ENCODE measurements around the gene TJP1. TPM values are rescaled to one million over a fixed set of nuclear protein-coding genes. Genes with fewer than 3 reads are reported as not detected.
A peak's percentile ranks its signal among the peaks of the same experiment; 100 is the strongest.

Gene TJP1
- total and polyA plus RNA-seq, 9 of the 15 experiments (the other 6 are each of a cell fraction or from before 2014, with no cell fraction given): 9.1 to 39.3 (median 28.0) TPM

- no TSS peak for BruUV-seq (replicated peaks)
- ATAC-seq: peak; percentile 87
- in situ Hi-C loops (cut with MboI) (loop anchor here (10.0 kb wide), 1 partner anchor 229 kb away; no protein-coding TSS in a partner anchor), intact Hi-C loops (cut with micrococcal nuclease) (loop anchor here (1.0 kb wide), 1 partner anchor 231 kb away; no protein-coding TSS in a partner anchor)
- POLR2A ChIA-PET: no interaction called here
- peaks cover 12% of the 10 kb centered on the region; the same call in 1 of the 3 replicates for H3K36me3 ChIP-seq (ENCODE audit: control insufficient read depth, insufficient read depth, low read length)
- 42% methylated on average over 7 of the region's 7 CpGs for WGBS (ENCODE audit: insufficient coverage, low coverage, missing lambda C conversion rate)
- DNase-seq (ENCODE audit: extremely low read depth in 1 of 4, low spot score in 3 of 4): peak in 2 of 4 experiments; percentile 42 to 50
- H3K9me3 ChIP-seq (replicated peaks; ENCODE audit: control insufficient read depth, insufficient read depth, low read depth, low read length): no peaks in the 10 kb centered on the region
- H3K9ac ChIP-seq (ENCODE audit: insufficient read depth in 1 of 2, low read depth in 2 of 2, low read length in 2 of 2): no peak overlapping the region
- H3K4me3 ChIP-seq: no peak overlapping the region
- H3K27ac ChIP-seq (ENCODE audit: extremely low read depth, low read depth, low read length): no peak overlapping the region
- H4K20me1 ChIP-seq (replicated peaks; ENCODE audit: control insufficient read depth, insufficient read depth, low read length): no peaks in the 10 kb centered on the region
- no peak overlapping the region for H2AFZ ChIP-seq (ENCODE audit: low read depth, low read length)
- H3K9me1 ChIP-seq (ENCODE audit: control insufficient read depth, insufficient read depth, low read length): peaks cover 4% of the 10 kb centered on the region
- no peak overlapping the region for H3K4me2 ChIP-seq (ENCODE audit: insufficient read depth, low read length)
- no peaks in the 10 kb centered on the region for H3K4me1 ChIP-seq (replicated peaks in 1 of 2; ENCODE audit: control insufficient read depth in 2 of 2, insufficient read depth in 2 of 2, low read length in 2 of 2)
- CTCF ChIA-PET (ENCODE audit: low intra/inter-chr PET ratio): interaction anchor here (0.6 to 1.0 kb wide), 2 partner anchors 230 to 253 kb away, joined by 3 read pairs; no protein-coding TSS in a partner anchor
- H3K79me2 ChIP-seq (ENCODE audit: control insufficient read depth, insufficient read depth, low read length): no peaks in the 10 kb centered on the region
- peak; percentile 74 for FAIRE-seq
- H3K27me3 ChIP-seq (ENCODE audit: control insufficient read depth in 2 of 2, insufficient read depth in 2 of 2, low read length in 2 of 2): no peaks in the 10 kb centered on the region
- TF ChIP-seq THRAP3 (IDR thresholded peaks at IDR 0.05; ENCODE audit: borderline replicate concordance): no peak
- no peak for TF ChIP-seq SFPQ (IDR thresholded peaks at IDR 0.05; ENCODE audit: low read depth, low read length)
- no peak for TF ChIP-seq SMAD1 (IDR thresholded peaks at IDR 0.05; ENCODE audit: low read depth, low read length, partially characterized antibody)
- TF ChIP-seq ZNF12 (CRISPR knock-in tag; IDR thresholded peaks at IDR 0.05): no peak
- no peak for TF ChIP-seq AFF1 (IDR thresholded peaks at IDR 0.05; ENCODE audit: low read depth in 1 of 2, partially characterized antibody in 2 of 2)
- TF ChIP-seq TEAD2 (tag; IDR thresholded peaks at IDR 0.05): no peak
- TF ChIP-seq ZBTB7A (IDR thresholded peaks at IDR 0.05; ENCODE audit: borderline replicate concordance, control insufficient read depth, low read depth, low read length): no peak
- no peak for TF ChIP-seq ZNF277 (CRISPR knock-in tag; IDR thresholded peaks at IDR 0.05; ENCODE audit: borderline replicate concordance)
- 0 out of 4 replicates have a peak, but pooled peaks of 1 of the 2 experiments have one; percentile 38 for TF ChIP-seq FOXK2 (conservative IDR thresholded peaks at IDR 0.05 in 1 of 2, IDR thresholded peaks at IDR 0.05 in 1 of 2; ENCODE audit: low read depth in 2 of 2)
- TF ChIP-seq FOXK1 (CRISPR knock-in tag; IDR thresholded peaks at IDR 0.05; ENCODE audit: borderline replicate concordance): no peak
- TF ChIP-seq CREM (IDR thresholded peaks at IDR 0.05; ENCODE audit: low read depth): no peak
- no peak for TF ChIP-seq SPI1 (IDR thresholded peaks at IDR 0.05; ENCODE audit: borderline replicate concordance, low read depth, low read length)
- TF ChIP-seq ZNF324 (CRISPR knock-in tag; IDR thresholded peaks at IDR 0.05): no peak
These were observed 126.6 kb downstream of the TJP1 start for GRCh38 chr15:29695489-29696167.
